ENCODE data around the gene SBNO2. TPM values are rescaled to one million over a fixed set of nuclear protein-coding genes. Genes with fewer than 3 reads are reported as not detected.

Gene SBNO2
- total RNA-seq, 1 donor from 2014 or later: 65.5 TPM

- Mint-ChIP-seq H3K27me3 (ENCODE audit: unreplicated experiment) (peaks cover 12% of the 10 kb centered on the region), H3K9me3 (ENCODE audit: unreplicated experiment) (peaks cover 9% of the 10 kb centered on the region), H3K36me3 (ENCODE audit: unreplicated experiment) (no peaks in the 10 kb centered on the region), H3K4me1 (ENCODE audit: low read depth, unreplicated experiment) (peaks cover 22% of the 10 kb centered on the region), H3K27ac (ENCODE audit: unreplicated experiment) (no peak overlapping the region), H3K4me3 (ENCODE audit: unreplicated experiment) (no peak overlapping the region)
- TF ChIP-seq CTCF (IDR thresholded peaks at IDR 0.05; ENCODE audit: partially characterized antibody, unreplicated experiment): no peak
- DNase-seq: peak; percentile 15
Measured at GRCh38 chr19:1218751-1219567, 44.9 kb upstream of the SBNO2 start.

- Mint-ChIP-seq H3K9me3 (ENCODE audit: unreplicated experiment) (peaks cover 9% of the 10 kb centered on the region), H3K4me3 (ENCODE audit: unreplicated experiment) (peak overlapping the region; percentile 61), H3K27ac (ENCODE audit: unreplicated experiment) (peak overlapping the region; percentile 93), H3K36me3 (ENCODE audit: unreplicated experiment) (no peaks in the 10 kb centered on the region), H3K4me1 (ENCODE audit: low read depth, unreplicated experiment) (peaks cover 26% of the 10 kb centered on the region), H3K27me3 (ENCODE audit: unreplicated experiment) (peaks cover 15% of the 10 kb centered on the region)
- no peak for TF ChIP-seq CTCF (IDR thresholded peaks at IDR 0.05; ENCODE audit: partially characterized antibody, unreplicated experiment)
- peak; percentile 79 for DNase-seq
Measured at GRCh38 chr19:1217366-1217765, 43.3 kb upstream of the SBNO2 start.

GRCh38 chr19:1216756-1217155 is 42.7 kb upstream of the SBNO2 start:
- Mint-ChIP-seq H3K36me3 (ENCODE audit: unreplicated experiment) (no peaks in the 10 kb centered on the region), H3K27me3 (ENCODE audit: unreplicated experiment) (peaks cover 15% of the 10 kb centered on the region), H3K4me3 (ENCODE audit: unreplicated experiment) (peak overlapping the region; percentile 61), H3K4me1 (ENCODE audit: low read depth, unreplicated experiment) (peaks cover 27% of the 10 kb centered on the region), H3K27ac (ENCODE audit: unreplicated experiment) (peak overlapping the region; percentile 93), H3K9me3 (ENCODE audit: unreplicated experiment) (peaks cover 9% of the 10 kb centered on the region)
- TF ChIP-seq CTCF (IDR thresholded peaks at IDR 0.05; ENCODE audit: partially characterized antibody, unreplicated experiment): no peak
- DNase-seq: peak; percentile 19

- peak; percentile 74 for DNase-seq
- Mint-ChIP-seq H3K4me3 (ENCODE audit: unreplicated experiment) (peak overlapping the region; percentile 77), H3K27ac (ENCODE audit: unreplicated experiment) (peak overlapping the region; percentile 95), H3K9me3 (ENCODE audit: unreplicated experiment) (peaks cover 14% of the 10 kb centered on the region), H3K27me3 (ENCODE audit: unreplicated experiment) (peaks cover 15% of the 10 kb centered on the region), H3K36me3 (ENCODE audit: unreplicated experiment) (no peaks in the 10 kb centered on the region), H3K4me1 (ENCODE audit: low read depth, unreplicated experiment) (peaks cover 30% of the 10 kb centered on the region)
- TF ChIP-seq CTCF (IDR thresholded peaks at IDR 0.05; ENCODE audit: partially characterized antibody, unreplicated experiment): no peak
Measured at GRCh38 chr19:1214862-1215731, 41.0 kb upstream of the SBNO2 start.
